HepG2 (cell line): ENCODE results near the gene CD40. TPM values are rescaled to one million over a fixed set of nuclear protein-coding genes. Genes with fewer than 3 reads are reported as not detected.

Source experiments
- ATAC-seq: fragments of 200-7000 bp; cut with Tn5 transposase; 3 replicates; pipeline ENCODE4 v1.9.1; 2020; ENCODE audit warnings: mild to moderate bottlenecking, moderate library complexity
- BruUV-seq: library from RNA; stranded (reverse); fragments of 400-500 nt; replicated peaks from 2 replicates; lab custom pipeline; 2021; lab: Mats Ljungman, UMichigan
- CTCF ChIA-PET: fragments of 300-600 bp; formaldehyde crosslinking; extraction: SDS; loops from one replicate; lab custom pipeline; 2021; ENCODE audit warnings: low total read pairs, inconsistent platforms, low intra/inter-chr PET ratio; lab: Yijun Ruan, JAX
- POLR2A ChIA-PET: fragments of 350-600 bp; sonication (Branson Sonifier 250); formaldehyde crosslinking; loops from one replicate; lab custom pipeline; 2020; ENCODE audit warnings: antibody characterized with exemption, inconsistent platforms; lab: Yijun Ruan, JAX
- DNase-seq: peaks from one replicate; pipeline ENCODE4 v3.0.0-alpha.2; 2015; ENCODE audit warnings: low spot score
- FAIRE-seq: peaks from 3 replicates; lab custom pipeline; 2011; peaks lifted over from hg19 to GRCh38; lab: Jason Lieb, UNC
- H2AFZ ChIP-seq: one replicate; pipeline ENCODE4 v1.6.1; 2011; ENCODE audit warnings: low read length, inconsistent platforms
- H3K27ac ChIP-seq: fragments of 300-600 bp; 3 replicates; pipeline ENCODE4 v1.8.0; 2011; ENCODE audit warnings: mixed run types, mild to moderate bottlenecking, mixed read lengths, low read length, inconsistent platforms; ENCODE audit not compliant: insufficient read depth; ENCODE audit errors: extremely low read length
- H3K27me3 ChIP-seq, 2 experiments: fragments of 200-600 bp in 1 of 2; 2 replicates in 1 of 2; 3 replicates in 1 of 2; pipeline versions ENCODE4 v1.6.0 to v1.8.0; 2011; ENCODE audit warnings: low read length in 2 of 2, mild to moderate bottlenecking in 2 of 2, moderate library complexity in 2 of 2, inconsistent platforms in 1 of 2; ENCODE audit not compliant: insufficient read depth in 2 of 2, control insufficient read depth in 1 of 2
- H3K36me3 ChIP-seq, 2 experiments: fragments of 200-600 bp in 1 of 2; replicated peaks in 1 of 2; 2 replicates in 1 of 2; 3 replicates in 1 of 2; pipeline versions ENCODE4 v1.5.1 to v1.8.0; 2011; ENCODE audit warnings: low read length in 2 of 2, inconsistent platforms in 1 of 2; ENCODE audit not compliant: insufficient read depth in 2 of 2, control insufficient read depth in 1 of 2
- H3K4me1 ChIP-seq: 2 replicates; pipeline ENCODE4 v1.5.1; 2012; ENCODE audit warnings: low read length, inconsistent platforms; ENCODE audit not compliant: insufficient read depth
- H3K4me2 ChIP-seq: 2 replicates; pipeline ENCODE4 v1.6.0; 2011; ENCODE audit warnings: low read depth, low read length, inconsistent platforms
- H3K4me3 ChIP-seq, 3 experiments: fragments of 200-600 bp in 1 of 3; sonication (generic), shearing (Covaris generic) in 1 of 3; replicated peaks in 1 of 3; 2 replicates each; pipeline ENCODE4 v1.5.1; 2011 to 2016; ENCODE audit warnings: low read length in 3 of 3, inconsistent platforms in 2 of 3, low read depth in 2 of 3, mild to moderate bottlenecking in 2 of 3, control low read depth in 1 of 3, mixed read lengths in 1 of 3; ENCODE audit not compliant: insufficient read depth in 1 of 3
- H3K79me2 ChIP-seq: one replicate; pipeline ENCODE4 v1.6.1; 2011; ENCODE audit warnings: low read length, inconsistent platforms; ENCODE audit not compliant: insufficient read depth
- H3K9ac ChIP-seq: 2 replicates; pipeline ENCODE4 v1.6.0; 2011; ENCODE audit warnings: mild to moderate bottlenecking, low read depth, low read length, inconsistent platforms; ENCODE audit not compliant: insufficient read depth
- H3K9me3 ChIP-seq: 2 replicates; pipeline ENCODE4 v1.5.1; 2012; ENCODE audit warnings: mild to moderate bottlenecking, low read length
- H4K20me1 ChIP-seq: 2 replicates; pipeline ENCODE4 v1.6.0; 2011; ENCODE audit warnings: inconsistent platforms, mild to moderate bottlenecking, low read length, moderate library complexity; ENCODE audit not compliant: insufficient read depth
- BRF2 ChIP-seq: sonication (generic); formaldehyde crosslinking; IDR thresholded peaks from 2 replicates; pipeline ENCODE4 v1.8.1; 2022; ENCODE audit warnings: mild to moderate bottlenecking, missing genetic modification reagents
- GFI1 ChIP-seq: sonication (generic); formaldehyde crosslinking; IDR thresholded peaks from 2 replicates; pipeline ENCODE4 v1.5.0; 2020; ENCODE audit warnings: missing genetic modification reagents, mild to moderate bottlenecking, borderline replicate concordance
- HOXA5 ChIP-seq: sonication (generic); formaldehyde crosslinking; IDR thresholded peaks from 2 replicates; pipeline ENCODE4 v1.4.0; 2020; ENCODE audit warnings: missing genetic modification reagents
- KLF16 ChIP-seq, 2 experiments: sonication (generic) in 1 of 2; formaldehyde crosslinking in 1 of 2; IDR thresholded peaks; 2 replicates each; pipeline versions ENCODE4 v1.6.1 to v1.8.0; 2016 to 2023; ENCODE audit warnings: missing genetic modification reagents in 2 of 2, missing compliant biosample characterization in 1 of 2
- MXD1 ChIP-seq: sonication (generic); formaldehyde crosslinking; IDR thresholded peaks from 2 replicates; pipeline ENCODE4 v1.4.0; 2020; ENCODE audit warnings: mild to moderate bottlenecking, missing genetic modification reagents
- NFKB2 ChIP-seq: sonication (generic); formaldehyde crosslinking; IDR thresholded peaks from 2 replicates; pipeline ENCODE4 v1.4.0; 2020; ENCODE audit warnings: missing genetic modification reagents, borderline replicate concordance
- NR2F1 ChIP-seq, 2 experiments: fragments of 450-650 bp in 1 of 2; formaldehyde crosslinking in 1 of 2; IDR thresholded peaks; 2 replicates each; pipeline versions ENCODE4 v1.5.0 to v1.6.1; 2016 to 2020; ENCODE audit warnings: mild to moderate bottlenecking in 1 of 2, missing compliant biosample characterization in 1 of 2, missing genetic modification reagents in 1 of 2, moderate library complexity in 1 of 2
- SETDB1 ChIP-seq: sonication (generic); formaldehyde crosslinking; IDR thresholded peaks from 2 replicates; pipeline ENCODE4 v1.5.1; 2020; ENCODE audit warnings: missing genetic modification reagents, mild to moderate bottlenecking, borderline replicate concordance
- TARDBP ChIP-seq: sonication (generic); formaldehyde crosslinking; IDR thresholded peaks from 2 replicates; pipeline ENCODE4 v1.8.0; 2022; ENCODE audit warnings: mild to moderate bottlenecking, missing genetic modification reagents
- TFDP1 ChIP-seq: IDR thresholded peaks from 2 replicates; pipeline ENCODE4 v1.6.1; 2016; ENCODE audit warnings: missing compliant biosample characterization, missing genetic modification reagents, borderline replicate concordance
- TP53 ChIP-seq: sonication (generic); formaldehyde crosslinking; conservative IDR thresholded peaks from 2 replicates; pipeline ENCODE4 v1.4.0; 2020; ENCODE audit warnings: missing genetic modification reagents
- ZFP37 ChIP-seq: sonication (generic); formaldehyde crosslinking; IDR thresholded peaks from 2 replicates; pipeline ENCODE4 v1.4.0; 2020; ENCODE audit warnings: missing genetic modification reagents, borderline replicate concordance
- ZNF337 ChIP-seq: sonication (generic); formaldehyde crosslinking; IDR thresholded peaks from 2 replicates; pipeline ENCODE4 v1.5.1; 2020; ENCODE audit warnings: missing genetic modification reagents, low read depth, mild to moderate bottlenecking, borderline replicate concordance
- ZNF510 ChIP-seq: sonication (generic); formaldehyde crosslinking; IDR thresholded peaks from 2 replicates; pipeline ENCODE4 v1.4.0; 2020; ENCODE audit warnings: low read depth, mild to moderate bottlenecking, missing genetic modification reagents
- ZNF782 ChIP-seq: sonication (generic); formaldehyde crosslinking; IDR thresholded peaks from 2 replicates; pipeline ENCODE4 v1.4.0; 2020; ENCODE audit warnings: missing genetic modification reagents, mild to moderate bottlenecking, borderline replicate concordance
- ZNF790 ChIP-seq: sonication (generic); formaldehyde crosslinking; IDR thresholded peaks from 2 replicates; pipeline ENCODE4 v1.8.0; 2022; ENCODE audit warnings: missing genetic modification reagents, mild to moderate bottlenecking, borderline replicate concordance
- WGBS: methylation state at CpG from one replicate; pipeline ENCODE4 v1.1.6; 2017; ENCODE audit warnings: low lambda C conversion rate; 5-methylcytosine and 5-hydroxymethylcytosine counted together
- in situ Hi-C: cut with HindIII; loops from 2 replicates; pipeline ENCODE4 v1.10.0; 2017; ENCODE audit warnings: low pct_unique_long_range_greater_than_20kb; ENCODE audit not compliant: extremely low pct_ligation_motif_present
- intact Hi-C: fragments of 100-400 bp; cut with micrococcal nuclease; formaldehyde crosslinking; loops from one replicate; pipeline ENCODE4 v1.10.0; 2022; ENCODE audit not compliant: unreplicated experiment
- polyA plus RNA-seq, 8 experiments: library from polyadenylated mRNA; depleted of rRNA in 3 of 8; stranded (reverse) in 7 of 8; unstranded in 1 of 8; fragments of >200 nt; fragmentation: Illumina TruSeq in 4 of 8; extraction: Trizol in 4 of 8; gene quantifications; 2 replicates each; pipeline versions ENCODE4 v1.2.1 to v1.2.3, GENCODE V29; 2011 to 2016; ENCODE audit warnings: low read depth in 4 of 8, missing spikeins in 1 of 8, mixed read lengths in 1 of 8; ENCODE audit not compliant: insufficient read depth in 1 of 8
- total RNA-seq, 5 experiments: library from RNA; depleted of rRNA; stranded (reverse); fragments of >200 nt; fragmentation: Illumina TruSeq; extraction: Trizol; gene quantifications; 2 replicates each; pipeline ENCODE4 v1.2.3, GENCODE V29; 2016; ENCODE audit warnings: low read depth in 1 of 5

Gene CD40
- total and polyA plus RNA-seq, 2 of the 13 experiments (the other 11 are each of a cell fraction or from before 2014, with no cell fraction given): 4.6 to 13.4 TPM

GRCh38 chr20:46081074-46081473 is 37.0 kb upstream of the CD40 start:
- 98% methylated on average over 1 of the region's 1 CpG for WGBS
- intact Hi-C loops (no loop called here), in situ Hi-C loops (no loop called here)
- CTCF ChIA-PET: no interaction called here
- Histone ChIP-seq H2AFZ (no peak overlapping the region), H3K4me2 (no peak overlapping the region), H3K4me1 (peaks cover 20% of the 10 kb centered on the region), H3K9me3 (no peaks in the 10 kb centered on the region), H3K9ac (no peak overlapping the region), H3K36me3 (peaks cover 11 to 26% of the 10 kb centered on the region in 2 experiments), H3K27ac (no peak overlapping the region), H3K79me2 (peaks cover 85% of the 10 kb centered on the region), H4K20me1 (peaks cover 52% of the 10 kb centered on the region), H3K27me3 (no peaks in the 10 kb centered on the region), H3K4me3 (no peak overlapping the region)
- BruUV-seq: no TSS peak
- TF ChIP-seq BRF2 (CRISPR knock-in tag): no peak
- no peak for TF ChIP-seq TFDP1 (CRISPR knock-in tag)
- no peak for TF ChIP-seq NFKB2 (CRISPR knock-in tag)
- TF ChIP-seq TARDBP (CRISPR knock-in tag): no peak
- no peak for TF ChIP-seq SETDB1
- no peak for TF ChIP-seq MXD1
- TF ChIP-seq HOXA5 (CRISPR knock-in tag): no peak
- no peak for TF ChIP-seq ZNF337 (CRISPR knock-in tag)
- no peak for TF ChIP-seq ZNF782
- TF ChIP-seq NR2F1 (CRISPR knock-in tag; IDR thresholded peaks at IDR 0.05): no peak
- no peak for TF ChIP-seq GFI1 (CRISPR knock-in tag)
- no peak for TF ChIP-seq ZNF510 (CRISPR knock-in tag)
- no peak for TF ChIP-seq KLF16 (CRISPR knock-in tag; IDR thresholded peaks at IDR 0.05)
- TF ChIP-seq TP53 (CRISPR knock-in tag): no peak
- no peak for TF ChIP-seq ZNF790
- no peak for TF ChIP-seq ZFP37 (CRISPR knock-in tag)
- POLR2A ChIA-PET: no interaction called here
- FAIRE-seq (no peak), ATAC-seq (no peak), DNase-seq (no peak)
